ENCODE data around the gene RALGAPB. TPM values are rescaled to one million over a fixed set of nuclear protein-coding genes. Genes with fewer than 3 reads are reported as not detected.
"Not testable (repeated sequence)": the region's sequence is repeated elsewhere in the genome, so short reads cannot be mapped to it uniquely, and the experiment has no call there.

RALGAPB gene
- total and polyA plus RNA-seq, 4 donors: 9.0 to 58.5 (median 21.3) TPM

DNA sequence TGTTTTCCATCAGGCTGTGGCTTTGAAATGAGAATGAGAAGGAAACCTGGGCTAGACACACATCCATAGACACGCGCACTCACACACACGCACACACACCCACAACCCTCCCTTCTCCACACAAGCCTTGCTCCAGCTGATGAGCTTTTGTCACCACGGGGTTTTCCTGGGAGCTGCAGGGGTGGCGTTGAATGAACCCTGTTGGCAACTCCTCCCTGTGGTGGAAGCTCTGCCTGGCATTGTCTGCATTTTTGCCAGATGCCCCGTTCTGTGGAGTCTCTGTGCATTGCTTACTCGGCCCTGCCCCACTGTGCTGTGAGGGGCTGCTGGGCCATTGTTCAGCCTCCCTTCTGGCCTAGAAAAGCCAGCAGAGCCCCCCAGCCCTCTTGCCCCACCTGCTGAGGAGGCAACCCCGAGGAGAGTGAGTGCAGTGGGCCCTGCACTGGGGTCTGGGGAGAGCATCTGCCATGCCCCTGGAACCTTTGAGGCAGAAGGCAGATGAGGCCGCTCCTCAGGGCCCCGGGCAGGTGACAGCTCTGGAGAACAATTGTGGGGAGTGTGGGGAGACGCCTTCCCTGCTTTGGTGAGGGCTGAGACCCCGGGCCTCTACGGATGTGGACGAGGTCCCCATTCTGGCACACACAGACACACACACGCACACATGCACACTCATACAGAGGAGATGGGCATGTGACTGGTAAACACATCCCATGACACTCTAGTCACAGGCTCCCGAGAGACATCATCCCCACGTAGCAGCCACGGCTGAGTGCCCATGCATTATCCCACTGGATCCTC lies 118.2 kb downstream of the RALGAPB start:
- Histone ChIP-seq H3K27ac (ENCODE audit: low read depth in 1 of 2, low read length in 1 of 2) (no peak overlapping the region), H3K9me3 (ENCODE audit: control insufficient read depth in 4 of 4, insufficient read depth in 3 of 4, low read length in 3 of 4) (no peaks in the 10 kb centered on the region), H3K36me3 (ENCODE audit: control insufficient read depth in 4 of 4, insufficient read depth in 4 of 4, low read length in 4 of 4) (no peaks in the 10 kb centered on the region), H3K4me3 (no peak overlapping the region), H3K9ac (ENCODE audit: insufficient read depth in 1 of 2, low read length in 2 of 2) (no peak overlapping the region), H3K27me3 (ENCODE audit: control insufficient read depth in 3 of 3, insufficient read depth in 3 of 3, low read length in 2 of 3) (peaks cover 0 to 2% (median 0%) of the 10 kb centered on the region in 3 donors), H3K4me1 (ENCODE audit: control insufficient read depth in 5 of 5, insufficient read depth in 5 of 5, low read length in 5 of 5) (no peaks in the 10 kb centered on the region)
- WGBS, 2 donors: 78 to 82% methylated on average over 18 of the region's 18 CpGs
- ATAC-seq (ENCODE audit: insufficient read depth, low FRiP score): no peak
- TF ChIP-seq, protein P1, sequence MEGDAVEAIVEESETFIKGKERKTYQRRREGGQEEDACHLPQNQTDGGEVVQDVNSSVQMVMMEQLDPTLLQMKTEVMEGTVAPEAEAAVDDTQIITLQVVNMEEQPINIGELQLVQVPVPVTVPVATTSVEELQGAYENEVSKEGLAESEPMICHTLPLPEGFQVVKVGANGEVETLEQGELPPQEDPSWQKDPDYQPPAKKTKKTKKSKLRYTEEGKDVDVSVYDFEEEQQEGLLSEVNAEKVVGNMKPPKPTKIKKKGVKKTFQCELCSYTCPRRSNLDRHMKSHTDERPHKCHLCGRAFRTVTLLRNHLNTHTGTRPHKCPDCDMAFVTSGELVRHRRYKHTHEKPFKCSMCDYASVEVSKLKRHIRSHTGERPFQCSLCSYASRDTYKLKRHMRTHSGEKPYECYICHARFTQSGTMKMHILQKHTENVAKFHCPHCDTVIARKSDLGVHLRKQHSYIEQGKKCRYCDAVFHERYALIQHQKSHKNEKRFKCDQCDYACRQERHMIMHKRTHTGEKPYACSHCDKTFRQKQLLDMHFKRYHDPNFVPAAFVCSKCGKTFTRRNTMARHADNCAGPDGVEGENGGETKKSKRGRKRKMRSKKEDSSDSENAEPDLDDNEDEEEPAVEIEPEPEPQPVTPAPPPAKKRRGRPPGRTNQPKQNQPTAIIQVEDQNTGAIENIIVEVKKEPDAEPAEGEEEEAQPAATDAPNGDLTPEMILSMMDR (IDR thresholded peaks at IDR 0.05; ENCODE audit: control extremely low read depth, extremely low read depth): no peak
- no peak for DNase-seq

DNA sequence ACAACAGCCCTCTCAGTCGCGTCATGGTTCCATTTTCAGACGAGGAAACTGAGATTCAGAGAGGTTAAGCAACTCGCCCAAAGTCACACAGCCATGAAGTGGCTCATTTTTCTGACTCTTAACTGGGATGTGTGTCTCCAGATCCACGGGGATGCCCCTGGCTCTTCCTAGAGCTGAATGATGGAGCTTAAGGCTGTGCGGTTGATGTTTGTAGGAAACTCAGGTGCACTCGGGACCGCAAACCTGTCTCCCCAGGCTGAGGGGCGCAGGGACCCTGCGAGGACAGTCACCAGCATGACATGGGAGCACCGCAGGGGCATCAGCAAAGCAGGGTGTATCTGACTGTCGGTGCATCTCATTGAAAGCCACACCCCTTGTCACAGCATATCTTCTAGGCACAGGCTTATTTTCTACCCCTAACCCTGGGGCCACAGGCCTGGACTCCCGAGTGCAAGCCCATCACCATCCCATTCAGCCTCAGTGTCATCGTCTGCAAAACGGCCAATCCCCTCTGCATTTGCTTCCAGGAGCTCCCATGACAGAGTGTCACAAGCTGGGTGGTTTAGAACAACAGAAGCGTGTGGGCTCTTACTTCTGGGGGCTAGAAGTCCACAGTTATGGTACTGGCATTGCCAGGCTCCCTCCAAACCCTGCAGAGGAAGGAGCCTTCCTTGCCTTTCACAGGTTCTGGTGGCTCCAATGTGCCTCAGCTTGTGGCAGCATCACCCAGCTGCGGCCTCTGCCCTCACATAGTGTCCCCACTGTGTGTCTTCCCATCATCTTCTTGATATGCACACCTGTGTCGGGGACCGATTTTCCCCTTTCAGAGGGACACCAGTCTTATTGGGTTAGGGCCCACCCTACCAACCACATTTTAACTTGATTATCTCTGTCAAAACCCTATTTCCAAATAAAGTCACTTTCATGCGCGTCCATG lies 119.1 kb downstream of the RALGAPB start:
- no peak for ATAC-seq (ENCODE audit: insufficient read depth, low FRiP score)
- WGBS, 2 donors: 85 to 89% methylated on average over 21 of the region's 21 CpGs

DNA sequence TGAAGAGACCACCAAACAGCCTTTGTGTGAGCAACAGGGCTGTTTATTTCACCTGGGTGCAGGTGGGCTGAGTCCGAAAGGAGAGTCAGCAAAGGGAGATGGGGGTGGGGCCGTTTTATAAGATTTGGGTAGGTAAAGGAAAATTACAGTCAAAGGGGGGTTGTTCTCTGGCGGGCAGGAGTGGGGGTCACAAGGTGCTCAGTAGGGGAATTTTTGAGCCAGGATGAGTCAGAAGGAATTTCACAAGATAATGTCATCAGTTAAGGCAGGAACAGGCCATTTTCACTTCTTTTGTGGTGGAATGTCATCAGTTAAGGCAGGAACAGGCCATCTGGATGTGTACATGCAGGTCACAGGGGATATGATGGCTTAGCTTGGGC lies 119.8 kb downstream of the RALGAPB start:
- not testable (repeated sequence) for H3K4me1 ChIP-seq (ENCODE audit: control insufficient read depth in 5 of 5, insufficient read depth in 5 of 5, low read length in 5 of 5); ATAC-seq (ENCODE audit: insufficient read depth, low FRiP score); H3K36me3 ChIP-seq (ENCODE audit: control insufficient read depth in 4 of 4, insufficient read depth in 4 of 4, low read length in 4 of 4); H3K4me3 ChIP-seq; H3K27me3 ChIP-seq (ENCODE audit: control insufficient read depth in 3 of 3, insufficient read depth in 3 of 3, low read length in 2 of 3); H3K9ac ChIP-seq (ENCODE audit: insufficient read depth in 1 of 2, low read length in 2 of 2); DNase-seq; H3K27ac ChIP-seq (ENCODE audit: low read depth in 1 of 2, low read length in 1 of 2); H3K9me3 ChIP-seq (ENCODE audit: control insufficient read depth in 4 of 4, insufficient read depth in 3 of 4, low read length in 3 of 4)
- WGBS, 2 donors: 77 to 81% methylated on average over 3 of the region's 3 CpGs

More for the DNA sequence above, 119.1 kb downstream of the RALGAPB start:
- Histone ChIP-seq H3K36me3 (ENCODE audit: control insufficient read depth in 4 of 4, insufficient read depth in 4 of 4, low read length in 4 of 4) (no peaks in the 10 kb centered on the region), H3K9me3 (ENCODE audit: control insufficient read depth in 4 of 4, insufficient read depth in 3 of 4, low read length in 3 of 4) (no peaks in the 10 kb centered on the region), H3K9ac (ENCODE audit: insufficient read depth in 1 of 2, low read length in 2 of 2) (no peak overlapping the region), H3K4me1 (ENCODE audit: control insufficient read depth in 5 of 5, insufficient read depth in 5 of 5, low read length in 5 of 5) (no peaks in the 10 kb centered on the region), H3K27me3 (ENCODE audit: control insufficient read depth in 3 of 3, insufficient read depth in 3 of 3, low read length in 2 of 3) (peaks cover 0 to 2% (median 0%) of the 10 kb centered on the region in 3 donors), H3K27ac (ENCODE audit: low read depth in 1 of 2, low read length in 1 of 2) (no peak overlapping the region), H3K4me3 (no peak overlapping the region)
- TF ChIP-seq, protein P1 (IDR thresholded peaks at IDR 0.05; ENCODE audit: control extremely low read depth, extremely low read depth): no peak
- DNase-seq: no peak

DNA sequence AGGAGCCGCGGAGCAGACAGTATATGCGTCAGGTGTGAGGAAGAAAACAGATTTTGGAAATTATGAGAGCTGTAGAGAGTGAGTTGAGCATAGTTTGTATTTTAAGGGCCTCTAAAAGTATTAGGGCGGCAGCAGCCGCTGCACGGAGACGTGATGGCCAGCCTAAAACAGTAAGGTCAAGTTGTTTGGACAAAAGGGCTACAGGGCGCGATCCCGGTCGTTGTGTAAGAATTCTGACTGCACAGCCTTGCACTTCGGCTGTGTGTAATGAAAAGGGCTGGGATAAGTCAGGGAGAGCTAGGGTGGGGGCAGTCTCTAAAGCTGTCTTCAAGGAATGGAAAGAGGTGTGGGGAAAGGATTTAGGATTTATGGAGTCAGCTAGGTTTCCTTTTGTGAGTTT lies 121.6 kb downstream of the RALGAPB start:
- not testable (repeated sequence) for H3K36me3 ChIP-seq (ENCODE audit: control insufficient read depth in 4 of 4, insufficient read depth in 4 of 4, low read length in 4 of 4); DNase-seq; H3K27me3 ChIP-seq (ENCODE audit: control insufficient read depth in 3 of 3, insufficient read depth in 3 of 3, low read length in 2 of 3); H3K4me3 ChIP-seq; H3K9ac ChIP-seq (ENCODE audit: insufficient read depth in 1 of 2, low read length in 2 of 2); H3K9me3 ChIP-seq (ENCODE audit: control insufficient read depth in 4 of 4, insufficient read depth in 3 of 4, low read length in 3 of 4); H3K4me1 ChIP-seq (ENCODE audit: control insufficient read depth in 5 of 5, insufficient read depth in 5 of 5, low read length in 5 of 5); H3K27ac ChIP-seq (ENCODE audit: low read depth in 1 of 2, low read length in 1 of 2); ATAC-seq (ENCODE audit: insufficient read depth, low FRiP score)
- WGBS, 2 donors: 78 to 90% methylated on average over 12 of the region's 12 CpGs

DNA sequence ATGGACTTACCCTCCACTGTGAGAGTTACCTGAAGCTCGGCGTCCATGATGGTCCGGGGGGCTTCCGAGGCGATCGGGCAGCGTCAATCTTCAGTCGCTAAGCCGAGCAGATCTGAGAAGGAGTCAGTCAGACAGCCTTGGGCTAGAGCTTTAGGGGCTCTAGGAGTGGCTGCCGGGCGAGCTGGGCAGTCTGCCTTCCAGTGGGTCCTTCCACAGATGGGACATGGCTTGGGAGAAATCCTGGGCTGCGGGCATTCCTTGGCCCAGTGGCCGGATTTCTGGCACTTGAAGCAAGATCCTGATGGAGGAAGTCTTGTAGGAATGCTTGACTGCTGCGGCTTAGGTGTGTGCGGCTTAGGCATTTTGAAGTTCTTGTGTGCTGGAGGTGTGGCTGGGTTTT lies 123.2 kb downstream of the RALGAPB start:
- ATAC-seq (ENCODE audit: insufficient read depth, low FRiP score); DNase-seq; H3K9ac ChIP-seq (ENCODE audit: insufficient read depth in 1 of 2, low read length in 2 of 2); H3K9me3 ChIP-seq (ENCODE audit: control insufficient read depth in 4 of 4, insufficient read depth in 3 of 4, low read length in 3 of 4); H3K27me3 ChIP-seq (ENCODE audit: control insufficient read depth in 3 of 3, insufficient read depth in 3 of 3, low read length in 2 of 3); H3K4me1 ChIP-seq (ENCODE audit: control insufficient read depth in 5 of 5, insufficient read depth in 5 of 5, low read length in 5 of 5); H3K36me3 ChIP-seq (ENCODE audit: control insufficient read depth in 4 of 4, insufficient read depth in 4 of 4, low read length in 4 of 4); H3K4me3 ChIP-seq; H3K27ac ChIP-seq (ENCODE audit: low read depth in 1 of 2, low read length in 1 of 2): not testable (repeated sequence)
- WGBS, 2 donors: 88% methylated on average over 15 of the region's 15 CpGs

Measured in lung (tissue), 12 donors.